ENCODE results near the gene LAMA2. TPM values are rescaled to one million over a fixed set of nuclear protein-coding genes. Genes with fewer than 3 reads are reported as not detected.

The LAMA2 gene
- total RNA-seq, 1 experiment from 2014 or later, result 0.02 TPM

GRCh38 chr6:129565811-129566210, 682.9 kb downstream of the LAMA2 start:
- Mint-ChIP-seq H3K27ac (ENCODE audit: unreplicated experiment) (peak overlapping the region; percentile 42), H3K4me3 (ENCODE audit: unreplicated experiment) (no peak overlapping the region), H3K36me3 (ENCODE audit: insufficient read depth, unreplicated experiment) (peaks cover 10% of the 10 kb centered on the region), H3K27me3 (ENCODE audit: insufficient read depth, unreplicated experiment) (no peaks in the 10 kb centered on the region), H3K9me3 (ENCODE audit: unreplicated experiment) (peaks cover 12% of the 10 kb centered on the region), H3K4me1 (ENCODE audit: low read depth, unreplicated experiment) (peaks cover 27% of the 10 kb centered on the region)
- H3K27me3 ChIP-seq (replicated peaks; ENCODE audit: control insufficient read depth, insufficient read depth, low read length), result no peaks in the 10 kb centered on the region
- no peak overlapping the region for H3K4me3 ChIP-seq (ENCODE audit: low read depth, low read length)
- no TSS peak for BruUV-seq (replicated peaks)
- TF ChIP-seq CTCF (IDR thresholded peaks at IDR 0.05; ENCODE audit: insufficient read depth in 1 of 2, low read depth in 1 of 2, low read length in 1 of 2, severe bottlenecking in 1 of 2, unreplicated experiment in 1 of 2), result no peak
- ChIA-PET CTCF (interaction anchor here (0.7 to 2.7 kb wide), 4 partner anchors 9 to 95 kb away, joined by 3 to 13 read pairs (median 5); no protein-coding TSS in a partner anchor), POLR2A (no interaction called here)
- peaks cover 31% of the 10 kb centered on the region for H3K4me1 ChIP-seq
- H3K9me3 ChIP-seq, result no peaks in the 10 kb centered on the region
- no peak for DNase-seq
- H3K36me3 ChIP-seq (ENCODE audit: control insufficient read depth, insufficient read depth, low read length), result no peaks in the 10 kb centered on the region
- intact Hi-C loops (cut with micrococcal nuclease; ENCODE audit: unreplicated experiment), result loop anchor here (1.0 kb wide), 1 partner anchor 21 kb away; no protein-coding TSS in a partner anchor
